Amniotic stem cell (primary cell): ENCODE measurements around the gene ZNF385C.
A peak's percentile ranks its signal among the peaks of the same experiment; 100 is the strongest.
"Not testable (repeated sequence)": the region's sequence is repeated elsewhere in the genome, so short reads cannot be mapped to it uniquely, and the experiment has no call there.

Experiments used
- DNase-seq: peaks from one replicate; lab custom pipeline; 2025; lab: John Stamatoyannopoulos, UW

Gene ZNF385C, protein sequence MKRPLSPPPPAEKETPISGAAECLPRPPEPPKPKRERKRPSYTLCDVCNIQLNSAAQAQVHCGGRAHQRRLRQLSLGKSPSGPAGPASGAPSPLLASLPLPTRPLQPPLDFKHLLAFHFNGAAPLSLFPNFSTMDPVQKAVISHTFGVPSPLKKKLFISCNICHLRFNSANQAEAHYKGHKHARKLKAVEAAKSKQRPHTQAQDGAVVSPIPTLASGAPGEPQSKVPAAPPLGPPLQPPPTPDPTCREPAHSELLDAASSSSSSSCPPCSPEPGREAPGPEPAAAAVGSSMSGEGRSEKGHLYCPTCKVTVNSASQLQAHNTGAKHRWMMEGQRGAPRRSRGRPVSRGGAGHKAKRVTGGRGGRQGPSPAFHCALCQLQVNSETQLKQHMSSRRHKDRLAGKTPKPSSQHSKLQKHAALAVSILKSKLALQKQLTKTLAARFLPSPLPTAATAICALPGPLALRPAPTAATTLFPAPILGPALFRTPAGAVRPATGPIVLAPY

GRCh38 chr17:42097691-42098631, at the start of gene ZNF385C:
Gene ZNF385C, minus strand, starts transcription at chr17:42098473. Its CDS starts 35,417 bp downstream, at chr17:42063056.
- no peak for DNase-seq

GRCh38 chr17:42146911-42147607, 48.8 kb upstream of the ZNF385C start:
- no peak for DNase-seq

DNA sequence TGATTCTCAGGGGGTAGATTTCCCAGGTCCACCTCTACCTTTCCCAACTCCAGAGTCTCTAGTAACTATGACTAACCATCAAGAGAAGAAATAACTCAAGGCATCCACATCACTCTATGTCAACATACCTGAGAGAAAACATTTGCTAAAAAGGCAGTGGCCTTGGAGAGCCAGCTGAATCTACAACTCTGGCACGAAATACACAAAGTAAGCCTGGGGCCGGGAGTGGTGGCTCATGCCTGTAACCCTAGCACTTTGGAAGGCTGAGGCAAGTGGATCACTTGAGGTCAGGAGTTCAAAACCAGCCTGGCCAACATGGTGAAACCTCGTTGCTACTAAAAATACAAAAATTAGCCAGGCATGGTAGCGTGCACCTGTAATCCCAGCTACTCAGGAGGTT, 44.9 kb upstream of the ZNF385C start:
- not testable (repeated sequence) for DNase-seq

DNA sequence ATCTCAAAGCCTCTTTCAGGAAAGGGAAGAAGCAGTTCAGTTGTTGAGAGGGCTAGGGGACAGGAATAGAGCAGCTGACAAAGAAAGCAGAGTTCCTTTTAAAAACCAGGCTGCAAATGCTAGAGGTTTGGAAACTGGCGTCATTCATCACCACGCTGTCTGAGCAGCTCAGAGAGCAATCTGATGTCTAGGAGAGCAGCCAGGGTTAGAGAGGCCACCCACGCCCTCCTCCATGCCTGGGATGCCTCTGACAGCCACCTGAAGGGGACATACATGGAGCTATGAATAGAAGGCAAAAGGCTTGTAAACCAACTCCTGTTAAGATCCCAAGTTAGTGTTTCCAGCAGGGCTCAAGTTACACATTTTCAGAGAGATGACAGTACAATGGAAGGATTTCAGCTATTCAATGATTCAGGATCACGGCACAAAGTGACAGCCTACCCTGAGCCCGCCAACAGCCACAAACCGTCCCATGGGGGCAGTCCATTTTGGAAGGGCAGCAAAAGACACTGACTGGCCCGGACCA, 44.2 kb upstream of the ZNF385C start:
- DNase-seq: peak; percentile 16

DNA sequence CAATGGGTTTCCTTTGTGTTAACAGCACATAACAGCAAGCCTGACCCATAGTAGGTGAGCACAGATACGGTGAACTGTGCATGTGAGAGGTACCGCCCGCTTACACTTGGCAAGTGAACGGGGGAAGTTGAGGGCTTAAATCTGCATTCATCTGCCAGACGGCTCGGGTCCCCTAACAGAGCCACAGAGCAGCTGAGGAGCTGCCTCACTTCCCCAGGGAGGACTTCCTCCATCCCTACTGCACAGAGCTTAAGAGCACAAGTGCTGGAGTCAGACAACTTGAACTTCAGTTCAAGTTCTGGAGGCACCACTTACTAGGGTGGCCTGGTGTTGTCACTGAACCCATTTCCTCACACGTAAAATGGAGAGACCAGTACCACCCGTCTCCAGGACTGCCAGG, 43.1 kb upstream of the ZNF385C start:
- no peak for DNase-seq

GRCh38 chr17:42140690-42141089, 42.4 kb upstream of the ZNF385C start:
- DNase-seq: not testable (repeated sequence)

- DNase-seq: no peak
Measured at GRCh38 chr17:42138749-42139492, 40.6 kb upstream of the ZNF385C start.

DNA sequence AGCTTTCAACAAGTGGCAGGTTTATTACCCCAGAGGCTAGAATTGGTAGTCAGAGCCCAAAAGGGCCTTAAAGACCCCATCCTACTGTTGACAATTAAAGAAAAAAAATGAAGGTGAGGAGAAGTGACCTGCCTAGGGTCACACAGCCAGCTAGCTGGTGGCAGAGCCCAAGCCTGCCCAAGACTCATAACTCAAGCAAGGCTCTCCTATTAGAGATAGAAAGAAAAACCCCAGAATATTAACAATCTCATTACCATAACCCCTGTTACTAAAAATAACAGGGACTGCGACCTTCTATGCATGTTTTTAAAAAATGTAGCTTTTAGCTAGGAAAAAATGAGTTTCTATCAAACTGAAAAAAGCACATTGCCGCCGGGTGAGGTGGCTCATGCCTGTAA, 38.4 kb upstream of the ZNF385C start:
- DNase-seq: no peak

DNA sequence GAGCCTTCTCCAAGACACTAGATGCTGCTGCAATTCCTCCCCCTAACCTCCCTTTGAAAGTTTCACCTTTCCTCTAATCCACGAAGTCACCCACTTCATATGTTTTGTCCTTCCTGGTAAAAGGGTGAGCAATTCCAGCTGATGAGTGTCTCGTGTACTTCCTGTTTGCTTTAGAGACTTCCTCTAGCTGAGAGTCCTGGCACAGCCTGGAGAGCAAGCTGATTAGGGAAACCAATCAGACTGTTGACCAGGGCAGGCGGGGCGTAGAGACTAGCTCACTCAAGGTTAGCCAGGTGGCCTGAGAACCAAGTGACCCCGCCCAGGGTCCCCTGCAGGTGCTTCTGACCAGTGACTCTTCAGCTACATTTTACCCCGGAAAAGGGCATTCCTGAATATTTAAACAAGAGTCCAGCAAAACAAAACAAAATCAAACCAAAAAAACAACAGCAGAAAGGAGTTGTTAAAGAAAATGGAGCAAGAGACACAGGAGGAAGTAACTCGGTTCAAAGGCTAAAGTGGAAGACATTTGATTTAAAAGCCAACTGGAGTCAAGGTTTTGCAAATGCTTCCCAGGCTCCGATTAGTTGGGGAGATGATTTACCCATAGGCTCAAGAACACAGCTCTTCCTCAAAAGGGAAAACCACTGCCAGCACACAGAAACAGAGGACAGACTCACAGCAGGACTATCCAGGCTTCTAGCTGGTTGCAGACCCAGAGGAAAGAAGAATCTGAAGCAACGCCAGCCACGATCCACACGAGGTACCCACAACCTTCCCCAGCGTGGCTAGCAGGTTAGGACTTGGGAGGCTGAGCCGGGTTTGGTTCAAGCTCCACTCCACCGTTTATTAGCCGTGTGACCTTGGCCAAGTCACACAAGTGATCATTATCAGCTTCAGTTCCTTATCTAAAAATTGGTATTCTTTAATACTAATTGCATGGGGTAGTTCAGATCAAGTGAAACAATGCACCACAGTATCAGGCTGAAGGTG, 37.7 kb upstream of the ZNF385C start:
- no peak for DNase-seq

GRCh38 chr17:42135151-42135550, 36.9 kb upstream of the ZNF385C start:
- no peak for DNase-seq

- DNase-seq: no peak
Measured at GRCh38 chr17:42133461-42134041, 35.3 kb upstream of the ZNF385C start.

DNA sequence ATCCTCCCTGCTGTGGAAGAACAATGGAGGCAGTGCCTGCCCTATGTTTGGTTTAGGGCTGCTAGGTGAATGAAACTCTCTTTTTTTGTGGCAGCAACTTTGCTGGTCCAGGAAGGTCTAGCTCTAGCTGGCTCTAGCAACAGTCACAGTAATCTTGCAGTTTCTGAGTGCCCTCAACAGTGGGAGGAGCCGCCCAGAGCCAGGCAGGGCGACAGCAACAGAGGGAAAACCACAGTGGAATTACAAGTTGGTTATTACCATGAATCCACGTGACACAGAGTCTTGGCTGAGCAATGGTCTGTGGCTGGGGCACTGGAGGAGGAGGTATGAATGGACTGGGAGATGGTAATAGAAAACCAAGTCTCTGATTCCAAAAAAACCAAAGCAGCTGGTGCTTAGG, 34.7 kb upstream of the ZNF385C start:
- peak; percentile 69 for DNase-seq

GRCh38 chr17:42131981-42132432, 33.7 kb upstream of the ZNF385C start:
- DNase-seq: no peak

DNA sequence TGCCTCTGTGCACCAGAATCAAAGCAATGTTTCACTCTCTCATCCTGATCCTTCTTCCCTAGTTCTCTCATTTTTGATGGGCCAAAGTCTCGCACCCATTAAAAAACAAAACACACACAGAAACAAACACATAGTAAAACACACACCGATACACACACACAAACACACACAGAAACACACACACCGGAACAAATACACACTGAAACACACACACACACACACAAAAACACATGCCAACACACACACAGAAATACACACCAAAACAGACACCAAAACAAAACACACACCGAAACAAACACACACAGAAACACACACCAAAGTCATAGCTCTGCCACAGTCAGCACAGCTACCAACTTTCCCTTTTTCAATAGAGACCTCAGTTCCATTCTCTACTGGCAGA, 33.0 kb upstream of the ZNF385C start:
- DNase-seq: no peak

DNA sequence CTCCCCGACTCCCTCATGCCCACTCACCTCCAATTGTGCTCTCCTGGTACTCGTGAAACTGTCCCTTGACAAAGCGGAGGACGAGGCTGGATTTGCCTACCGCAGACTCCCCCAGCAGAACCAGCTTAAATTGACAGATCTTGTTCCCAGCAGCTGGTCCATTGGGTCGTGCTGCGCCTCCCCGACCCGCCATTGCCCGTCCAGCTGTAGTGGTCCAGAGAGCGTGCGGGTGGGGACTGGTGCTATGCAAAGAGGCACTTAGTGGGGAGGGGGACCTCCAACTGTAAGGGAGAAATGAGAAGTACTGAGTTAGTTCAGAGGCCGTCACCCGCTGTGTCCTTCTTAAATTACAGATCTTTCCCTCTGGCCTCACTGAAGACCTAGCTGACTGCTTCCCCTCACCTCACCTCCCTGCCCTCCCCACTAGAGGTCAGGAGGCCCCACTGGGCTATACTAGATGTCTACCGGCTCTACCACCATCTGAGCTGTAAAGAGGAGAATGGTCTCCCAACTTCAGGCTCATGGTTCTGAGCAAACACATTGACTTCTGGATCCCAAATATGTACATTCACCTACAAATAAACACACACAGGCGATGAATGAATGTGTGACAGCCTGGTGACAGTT, 32.1 kb upstream of the ZNF385C start:
- DNase-seq: no peak

- no peak for DNase-seq
Measured at GRCh38 chr17:42129109-42129837, 31.0 kb upstream of the ZNF385C start.

GRCh38 chr17:42127414-42127813, 29.1 kb upstream of the ZNF385C start:
- DNase-seq: no peak

DNA sequence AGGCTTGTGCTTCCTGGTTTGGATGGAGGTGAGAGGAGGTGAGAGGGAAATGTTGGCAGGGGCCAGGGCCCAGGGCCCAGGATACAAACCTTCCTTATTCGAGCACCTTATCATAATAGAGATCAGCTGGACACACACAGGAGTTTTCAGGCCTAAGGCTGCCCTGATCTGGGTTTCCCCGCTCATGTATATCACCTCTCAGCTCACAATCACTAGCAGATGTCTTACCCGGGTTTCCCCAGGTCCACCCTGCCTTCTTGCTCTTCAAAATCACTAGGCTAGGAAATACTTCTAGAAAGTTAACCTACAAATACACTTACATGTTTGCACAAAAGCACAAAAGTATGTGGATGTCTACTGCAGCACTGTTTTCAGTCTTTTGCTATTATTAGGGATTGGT, 28.6 kb upstream of the ZNF385C start:
- no peak for DNase-seq
